Limb (tissue), 2 donors: Measurements from ENCODE around the gene EFR3B.
"Not testable (repeated sequence)": the region's sequence is repeated elsewhere in the genome, so short reads cannot be mapped to it uniquely, and the experiment has no call there.

Source experiments
- DNase-seq, 2 donors: peaks; one replicate each; pipeline ENCODE4 v3.0.0-alpha.2; 2016; ENCODE audit errors: extremely low spot score in 2 of 2

The EFR3B gene

GRCh38 chr2:25072606-25073005 lies 30.7 kb downstream of the EFR3B start:
- no peak for DNase-seq

- no peak for DNase-seq
These were observed 31.1 kb downstream of the EFR3B start for GRCh38 chr2:25073025-25073424.

GRCh38 chr2:25073914-25074313 lies 32.0 kb downstream of the EFR3B start:
- no peak for DNase-seq

GRCh38 chr2:25074826-25075225 lies 33.0 kb downstream of the EFR3B start:
- DNase-seq: no peak

- DNase-seq: no peak
These were observed 34.9 kb downstream of the EFR3B start for GRCh38 chr2:25076749-25077148.

- DNase-seq: no peak
These were observed 35.9 kb downstream of the EFR3B start for GRCh38 chr2:25077789-25078169.

- no peak for DNase-seq
These were observed 36.5 kb downstream of the EFR3B start for GRCh38 chr2:25078170-25079049.

- DNase-seq: no peak
These were observed 37.3 kb downstream of the EFR3B start for GRCh38 chr2:25079050-25079635.

- DNase-seq: no peak
These were observed 39.4 kb downstream of the EFR3B start for GRCh38 chr2:25081237-25081790.

- DNase-seq: no peak
These were observed 40.2 kb downstream of the EFR3B start for GRCh38 chr2:25082002-25082622.

GRCh38 chr2:25085761-25086560 lies 44.1 kb downstream of the EFR3B start:
- no peak for DNase-seq

- DNase-seq: peak in 1 of 2 donors; percentile 43
These were observed 47.1 kb downstream of the EFR3B start for GRCh38 chr2:25088817-25089516.

- DNase-seq: no peak
These were observed 47.9 kb downstream of the EFR3B start for GRCh38 chr2:25089605-25090315.

GRCh38 chr2:25090801-25091200 lies 48.9 kb downstream of the EFR3B start:
- no peak for DNase-seq

GRCh38 chr2:25091265-25091664 lies 49.4 kb downstream of the EFR3B start:
- no peak for DNase-seq

- no peak for DNase-seq
These were observed 56.2 kb downstream of the EFR3B start for GRCh38 chr2:25098056-25098455.

- peak in 1 of 2 donors; percentile 40 for DNase-seq
These were observed 57.0 kb downstream of the EFR3B start for GRCh38 chr2:25098670-25099486.

GRCh38 chr2:25102352-25102751 lies 60.5 kb downstream of the EFR3B start:
- not testable (repeated sequence) for DNase-seq

- no peak for DNase-seq
These were observed 61.5 kb downstream of the EFR3B start for GRCh38 chr2:25103287-25103871.
